GM06990 (cell line): Measurements from ENCODE around the gene AMMECR1.

Experiments used
- DNase-seq: peaks from one replicate; pipeline ENCODE4 v3.0.0-alpha.2; 2011; ENCODE audit not compliant: insufficient read length; ENCODE audit errors: extremely low read depth
- H3K27me3 ChIP-seq: replicated peaks from 2 replicates; pipeline ENCODE4 v1.6.0; 2011; ENCODE audit warnings: low read length; ENCODE audit not compliant: control insufficient read depth, insufficient read depth
- H3K36me3 ChIP-seq: 2 replicates; pipeline ENCODE4 v1.5.1; 2011; ENCODE audit warnings: low read length; ENCODE audit not compliant: control insufficient read depth, insufficient read depth
- H3K4me3 ChIP-seq: replicated peaks from 2 replicates; pipeline ENCODE4 v1.5.1; 2011; ENCODE audit warnings: low read depth, mild to moderate bottlenecking, control low read depth, low read length
- CTCF ChIP-seq: IDR thresholded peaks from 2 replicates; pipeline ENCODE4 v1.5.1; 2011; ENCODE audit warnings: low read length, control low read depth, mild to moderate bottlenecking, inconsistent platforms; ENCODE audit not compliant: insufficient read depth, poor library complexity, severe bottlenecking

The AMMECR1 gene

DNA sequence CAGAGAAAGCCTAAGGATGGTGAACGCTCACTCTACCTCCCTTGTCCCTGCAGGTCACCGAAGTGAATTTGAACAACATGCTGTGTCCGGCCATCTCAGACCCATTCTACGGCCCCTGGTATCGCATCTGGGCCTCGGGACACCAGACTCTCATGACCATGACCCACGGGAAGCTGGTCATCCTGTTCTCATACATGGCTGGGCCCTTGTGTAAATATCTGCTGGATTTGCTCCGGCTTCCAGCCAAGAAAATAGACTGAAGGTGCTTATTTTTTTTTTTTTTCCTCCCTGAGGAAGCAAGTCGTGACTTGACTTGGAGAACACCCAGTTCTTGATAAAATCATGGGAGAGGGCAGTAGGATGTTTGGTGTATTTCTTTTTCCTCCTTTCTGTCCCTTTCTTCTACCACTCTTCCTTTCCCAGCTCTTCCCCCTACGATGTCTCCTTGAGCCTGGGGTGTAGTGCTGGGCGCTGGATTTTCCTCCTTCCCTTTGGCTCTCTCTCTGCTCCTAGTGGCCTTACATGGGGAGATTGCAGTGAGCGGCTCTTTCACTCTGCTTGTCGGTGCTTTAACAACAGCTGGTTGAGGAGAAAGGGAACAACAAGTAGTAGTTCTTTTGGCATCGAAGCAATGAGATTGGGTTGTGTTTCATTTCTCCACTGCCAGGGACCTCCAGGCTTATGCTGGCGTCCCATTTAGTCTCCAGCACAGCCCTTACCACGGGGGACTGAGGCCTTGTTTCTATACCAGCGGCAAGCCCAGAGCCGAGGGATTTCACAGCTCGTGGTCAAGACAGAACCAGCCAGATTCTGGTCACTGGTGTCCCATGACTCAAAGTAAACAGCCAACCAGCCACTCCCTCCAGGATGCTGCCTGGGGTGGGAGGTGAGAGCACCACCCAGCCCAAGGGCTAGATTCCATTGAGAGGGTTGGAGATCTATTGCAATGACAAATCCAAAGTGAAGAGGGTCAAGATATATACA lies 144.4 kb downstream of the AMMECR1 start:
- H3K4me3 ChIP-seq = no peak overlapping the region
- no peak for DNase-seq
- H3K27me3 ChIP-seq = no peaks in the 10 kb centered on the region
- H3K36me3 ChIP-seq = no peaks in the 10 kb centered on the region
- TF ChIP-seq CTCF = no peak

DNA sequence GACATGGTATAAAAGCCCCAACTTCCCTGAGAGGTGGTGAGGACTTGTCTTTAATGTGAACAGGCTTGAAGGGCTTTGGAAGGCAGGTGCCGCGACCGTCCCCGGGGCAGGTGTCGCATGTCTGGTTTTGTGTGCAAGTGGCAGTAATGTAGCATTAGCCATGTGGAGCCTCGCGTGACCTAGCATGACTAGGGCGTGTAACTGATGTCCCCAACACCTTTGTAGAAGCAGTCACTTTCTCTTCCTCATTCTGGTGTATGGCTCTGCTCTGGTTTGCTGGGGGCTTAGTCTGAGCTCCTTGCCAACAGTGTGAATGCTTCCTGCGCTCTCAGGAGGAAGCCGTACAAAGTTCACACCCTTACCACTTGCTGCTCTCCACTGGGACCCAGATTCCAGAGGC lies 145.7 kb downstream of the AMMECR1 start:
- peak; percentile 81 for DNase-seq
- Histone ChIP-seq H3K4me3 (no peak overlapping the region), H3K36me3 (no peaks in the 10 kb centered on the region), H3K27me3 (no peaks in the 10 kb centered on the region)
- TF ChIP-seq CTCF = no peak

GRCh38 chrX:110171442-110171841 lies 146.4 kb downstream of the AMMECR1 start:
- Histone ChIP-seq H3K36me3 (no peaks in the 10 kb centered on the region), H3K27me3 (no peaks in the 10 kb centered on the region), H3K4me3 (no peak overlapping the region)
- DNase-seq = no peak
- TF ChIP-seq CTCF = no peak

GRCh38 chrX:110170029-110170428 lies 147.9 kb downstream of the AMMECR1 start:
- Histone ChIP-seq H3K4me3 (no peak overlapping the region), H3K27me3 (no peaks in the 10 kb centered on the region), H3K36me3 (no peaks in the 10 kb centered on the region)
- no peak for TF ChIP-seq CTCF
- no peak for DNase-seq

- no peak for TF ChIP-seq CTCF
- no peaks in the 10 kb centered on the region for H3K27me3 ChIP-seq
- H3K36me3 ChIP-seq = no peaks in the 10 kb centered on the region
- no peak for DNase-seq
- H3K4me3 ChIP-seq = no peak overlapping the region
Observed at GRCh38 chrX:110168585-110168984, 149.3 kb downstream of the AMMECR1 start.
